Activated B cell treated with CpG ODN at 0.5 μM for 24 hours (primary cell): ENCODE results near the gene ZDHHC11. TPM values are rescaled to one million over a fixed set of nuclear protein-coding genes. Genes with fewer than 3 reads are reported as not detected.
"Not testable (repeated sequence)": the region's sequence is repeated elsewhere in the genome, so short reads cannot be mapped to it uniquely, and the experiment has no call there.

Source experiments
- ATAC-seq: fragments of 200-7000 bp; cut with Tn5 transposase; one replicate; pipeline ENCODE4 v1.10.0; 2021; ENCODE audit warnings: low read depth, mild to moderate bottlenecking, moderate library complexity
- CTCF ChIA-PET: fragments of 350-600 bp; sonication (Branson Sonifier 250); formaldehyde crosslinking; loops from one replicate; lab custom pipeline; 2021; ENCODE audit warnings: antibody characterized with exemption; lab: Charles Lee
- POLR2A ChIA-PET: fragments of 350-600 bp; sonication (Branson Sonifier 250); formaldehyde crosslinking; loops from one replicate; lab custom pipeline; 2021; ENCODE audit warnings: antibody characterized with exemption; lab: Charles Lee
- DNase-seq: peaks from one replicate; pipeline ENCODE4 v3.0.0; 2022
- H3K27ac Mint-ChIP-seq: one replicate; pipeline ENCODE4 v1.8.0; 2020; ENCODE audit warnings: mixed read lengths
- H3K27me3 Mint-ChIP-seq: one replicate; pipeline ENCODE4 v1.8.0; 2021; ENCODE audit warnings: mixed read lengths
- H3K36me3 Mint-ChIP-seq: one replicate; pipeline ENCODE4 v1.8.0; 2021; ENCODE audit warnings: low read depth, mixed read lengths
- H3K4me1 Mint-ChIP-seq: one replicate; pipeline ENCODE4 v1.8.0; 2021; ENCODE audit warnings: mixed read lengths
- H3K4me3 Mint-ChIP-seq: one replicate; pipeline ENCODE4 v1.8.0; 2020; ENCODE audit warnings: mild to moderate bottlenecking, mixed read lengths
- H3K9me3 Mint-ChIP-seq: one replicate; pipeline ENCODE4 v1.8.0; 2020; ENCODE audit warnings: mixed read lengths
- intact Hi-C: fragments of 100-400 bp; cut with micrococcal nuclease; formaldehyde crosslinking; loops from one replicate; pipeline ENCODE4 v1.15.1; 2024
- total RNA-seq: library from RNA; stranded (reverse); gene quantifications from 2 replicates; pipeline ENCODE4 v1.2.3, GENCODE V29; 2022
- TF ChIP-seq, protein P1 (sequence below): fragments of 200-600 bp; IDR thresholded peaks from one replicate; pipeline ENCODE4 v1.8.0; 2022; ENCODE audit warnings: antibody characterized with exemption, mild to moderate bottlenecking

Gene ZDHHC11
- total RNA-seq, 1 donor from 2014 or later = 1.6 TPM

DNA sequence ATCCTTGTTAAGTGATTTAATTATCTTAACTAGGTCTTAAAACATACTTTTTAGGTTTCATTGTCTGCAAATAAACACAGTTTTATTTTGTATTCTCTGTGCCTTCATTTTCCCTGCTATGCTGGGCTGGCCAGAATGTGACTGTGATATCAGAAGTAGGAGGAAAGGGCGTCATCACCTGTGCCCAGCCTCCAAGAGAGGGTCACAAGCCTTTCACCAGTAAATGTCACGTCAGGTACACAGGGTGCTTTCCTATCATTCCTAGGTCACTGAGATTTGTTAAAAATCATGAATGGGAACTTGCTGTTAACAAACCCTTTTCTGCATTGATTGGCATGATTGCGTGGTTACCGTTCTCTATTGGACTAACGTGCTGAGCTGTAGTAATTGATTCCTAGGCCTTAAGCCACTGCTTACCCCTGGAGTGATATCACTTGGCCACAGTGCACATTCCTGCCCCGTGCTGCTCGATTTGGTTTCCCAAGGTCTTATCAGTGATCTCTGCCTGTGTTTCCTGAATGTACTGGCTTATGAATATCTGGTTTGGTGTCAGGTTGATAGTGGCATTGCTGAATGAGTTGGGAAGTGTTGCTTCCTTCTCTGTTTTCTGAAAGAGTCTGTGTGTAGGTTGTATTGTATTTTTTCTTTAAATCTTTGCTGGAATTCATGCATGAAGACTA, 14.7 kb downstream of the ZDHHC11 start:
- ATAC-seq, H3K4me3 Mint-ChIP-seq, intact Hi-C loops, H3K36me3 Mint-ChIP-seq, H3K9me3 Mint-ChIP-seq, H3K27me3 Mint-ChIP-seq, CTCF ChIA-PET, H3K27ac Mint-ChIP-seq, POLR2A ChIA-PET, DNase-seq: not testable (repeated sequence)
- peaks cover 11% of the 10 kb centered on the region for H3K4me1 Mint-ChIP-seq

DNA sequence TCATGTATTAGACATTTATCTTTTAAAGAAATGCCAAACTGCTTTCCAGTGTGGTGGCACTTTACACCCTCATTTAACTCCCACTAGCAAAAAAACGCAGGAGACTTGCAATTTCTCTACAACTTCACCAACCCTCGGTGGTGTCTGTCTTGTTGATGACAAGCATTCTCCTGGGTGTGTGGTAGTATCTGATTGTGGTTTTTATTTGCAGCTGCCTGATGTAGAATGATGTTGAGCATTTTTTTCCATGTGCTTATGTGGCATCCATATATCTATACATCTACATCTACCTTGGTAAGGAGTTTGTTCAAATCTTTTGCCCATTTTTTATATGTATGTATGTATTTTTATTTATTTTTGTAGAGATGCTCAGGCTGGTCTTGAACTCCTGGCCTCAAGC, 16.8 kb downstream of the ZDHHC11 start:
- H3K9me3 Mint-ChIP-seq, H3K27ac Mint-ChIP-seq, H3K4me3 Mint-ChIP-seq, intact Hi-C loops, DNase-seq, ATAC-seq, CTCF ChIA-PET, H3K36me3 Mint-ChIP-seq, POLR2A ChIA-PET, H3K27me3 Mint-ChIP-seq: not testable (repeated sequence)
- peaks cover 11% of the 10 kb centered on the region for H3K4me1 Mint-ChIP-seq

DNA sequence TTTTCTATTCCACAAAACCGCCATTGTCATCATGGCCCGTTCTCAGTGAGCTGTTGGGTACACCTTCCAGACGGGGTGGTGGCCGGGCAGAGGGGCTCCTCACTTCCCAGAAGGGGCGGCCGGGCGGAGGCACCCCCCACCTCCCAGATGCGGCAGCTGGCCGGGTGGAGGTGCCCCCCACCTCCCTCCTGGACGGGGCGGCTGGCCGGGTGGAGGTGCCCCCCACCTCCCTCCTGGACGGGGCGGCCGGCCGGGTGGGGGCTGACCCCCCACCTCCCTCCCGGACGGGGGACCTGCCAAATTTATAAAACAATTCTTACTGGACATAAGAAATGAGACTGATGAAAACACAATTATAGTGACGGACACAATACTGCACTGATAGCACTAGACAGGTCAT, 22.6 kb downstream of the ZDHHC11 start:
- ATAC-seq, H3K4me3 Mint-ChIP-seq, intact Hi-C loops: not testable (repeated sequence)

DNA sequence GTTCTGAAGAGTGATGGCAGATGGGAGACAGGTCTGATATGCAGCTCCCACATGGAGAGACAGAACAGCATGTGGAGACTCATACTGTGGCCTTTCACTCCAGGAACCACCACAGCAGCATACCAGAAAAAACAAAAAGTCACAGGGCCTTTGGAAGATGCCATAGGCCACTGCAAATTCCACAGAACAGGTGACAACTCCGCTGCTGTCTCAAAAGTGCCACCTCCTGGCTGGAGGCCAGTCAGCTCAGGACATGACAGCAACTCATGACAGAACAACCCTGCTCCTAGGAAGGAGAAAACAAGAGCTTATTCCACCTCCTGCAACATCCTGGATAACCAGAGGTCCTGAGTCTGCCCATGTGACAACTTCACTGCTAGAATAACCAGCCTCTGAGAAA, 25.2 kb downstream of the ZDHHC11 start:
- H3K4me3 Mint-ChIP-seq, CTCF ChIA-PET, H3K36me3 Mint-ChIP-seq, DNase-seq, H3K27me3 Mint-ChIP-seq, H3K9me3 Mint-ChIP-seq, ATAC-seq, H3K27ac Mint-ChIP-seq, POLR2A ChIA-PET, H3K4me1 Mint-ChIP-seq, intact Hi-C loops: not testable (repeated sequence)

More for the DNA sequence above, 22.6 kb downstream of the ZDHHC11 start:
- H3K4me1 Mint-ChIP-seq, POLR2A ChIA-PET, H3K27ac Mint-ChIP-seq, DNase-seq, H3K9me3 Mint-ChIP-seq, H3K27me3 Mint-ChIP-seq, CTCF ChIA-PET, H3K36me3 Mint-ChIP-seq: not testable (repeated sequence)

GRCh38 chr5:821504-821903, 29.3 kb downstream of the ZDHHC11 start:
- ChIA-PET CTCF (no interaction called here), POLR2A (no interaction called here)
- no peaks in the 10 kb centered on the region for H3K4me1 Mint-ChIP-seq
- H3K9me3 Mint-ChIP-seq = no peaks in the 10 kb centered on the region
- no peaks in the 10 kb centered on the region for H3K36me3 Mint-ChIP-seq
- DNase-seq (no peak), ATAC-seq (no peak)
- H3K4me3 Mint-ChIP-seq = no peak overlapping the region
- TF ChIP-seq, protein P1, sequence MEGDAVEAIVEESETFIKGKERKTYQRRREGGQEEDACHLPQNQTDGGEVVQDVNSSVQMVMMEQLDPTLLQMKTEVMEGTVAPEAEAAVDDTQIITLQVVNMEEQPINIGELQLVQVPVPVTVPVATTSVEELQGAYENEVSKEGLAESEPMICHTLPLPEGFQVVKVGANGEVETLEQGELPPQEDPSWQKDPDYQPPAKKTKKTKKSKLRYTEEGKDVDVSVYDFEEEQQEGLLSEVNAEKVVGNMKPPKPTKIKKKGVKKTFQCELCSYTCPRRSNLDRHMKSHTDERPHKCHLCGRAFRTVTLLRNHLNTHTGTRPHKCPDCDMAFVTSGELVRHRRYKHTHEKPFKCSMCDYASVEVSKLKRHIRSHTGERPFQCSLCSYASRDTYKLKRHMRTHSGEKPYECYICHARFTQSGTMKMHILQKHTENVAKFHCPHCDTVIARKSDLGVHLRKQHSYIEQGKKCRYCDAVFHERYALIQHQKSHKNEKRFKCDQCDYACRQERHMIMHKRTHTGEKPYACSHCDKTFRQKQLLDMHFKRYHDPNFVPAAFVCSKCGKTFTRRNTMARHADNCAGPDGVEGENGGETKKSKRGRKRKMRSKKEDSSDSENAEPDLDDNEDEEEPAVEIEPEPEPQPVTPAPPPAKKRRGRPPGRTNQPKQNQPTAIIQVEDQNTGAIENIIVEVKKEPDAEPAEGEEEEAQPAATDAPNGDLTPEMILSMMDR = no peak
- H3K27me3 Mint-ChIP-seq = no peaks in the 10 kb centered on the region
- no peak overlapping the region for H3K27ac Mint-ChIP-seq
- intact Hi-C loops = no loop called here

- ChIA-PET POLR2A (no interaction called here), CTCF (no interaction called here)
- intact Hi-C loops = no loop called here
- Mint-ChIP-seq H3K36me3 (no peaks in the 10 kb centered on the region), H3K4me1 (no peaks in the 10 kb centered on the region), H3K4me3 (no peak overlapping the region), H3K9me3 (no peaks in the 10 kb centered on the region), H3K27me3 (peaks cover 2% of the 10 kb centered on the region), H3K27ac (no peak overlapping the region)
- TF ChIP-seq, protein P1 = no peak
- no peak for DNase-seq
- no peak for ATAC-seq
Observed at GRCh38 chr5:820245-820644, 30.5 kb downstream of the ZDHHC11 start.

DNA sequence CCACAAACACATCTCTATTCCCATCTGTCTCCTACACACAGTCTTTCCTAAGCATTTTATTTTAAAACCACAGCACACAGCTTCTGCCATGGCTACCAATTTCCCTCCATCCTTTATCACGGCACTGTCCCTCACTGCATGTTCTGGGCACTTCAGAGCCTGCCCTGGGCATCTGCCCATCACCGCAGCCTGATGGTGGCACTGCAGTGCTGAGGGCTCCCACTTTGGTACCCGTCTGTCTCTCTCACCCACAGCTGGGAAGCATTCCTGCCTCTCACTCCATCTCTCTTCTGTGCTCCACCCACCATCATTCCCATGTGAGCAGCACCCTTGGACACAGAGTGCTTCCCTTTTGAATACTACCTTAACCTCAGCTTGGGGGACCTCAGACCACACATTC, 31.7 kb downstream of the ZDHHC11 start:
- H3K9me3 Mint-ChIP-seq = no peaks in the 10 kb centered on the region
- H3K4me3 Mint-ChIP-seq = no peak overlapping the region
- H3K36me3 Mint-ChIP-seq = no peaks in the 10 kb centered on the region
- ChIA-PET POLR2A (no interaction called here), CTCF (no interaction called here)
- no peak overlapping the region for H3K27ac Mint-ChIP-seq
- intact Hi-C loops = no loop called here
- DNase-seq = no peak
- H3K27me3 Mint-ChIP-seq = peaks cover 2% of the 10 kb centered on the region
- H3K4me1 Mint-ChIP-seq = no peaks in the 10 kb centered on the region
- ATAC-seq = no peak
- TF ChIP-seq, protein P1 = no peak
